ENCODE results near the gene IQGAP1. TPM values are rescaled to one million over a fixed set of nuclear protein-coding genes. Genes with fewer than 3 reads are reported as not detected.

The IQGAP1 gene
- total RNA-seq, 1 donor from 2014 or later = 187 TPM

GRCh38 chr15:90487186-90487585 lies 99.1 kb downstream of the IQGAP1 start:
- no peak for TF ChIP-seq CTCF (conservative IDR thresholded peaks at IDR 0.05; ENCODE audit: low read depth, low read length)
- DNase-seq (ENCODE audit: low read depth) = no peak
- H3K4me3 ChIP-seq (ENCODE audit: low read depth, low read length) = no peak overlapping the region

GRCh38 chr15:90489514-90489913 lies 101.5 kb downstream of the IQGAP1 start:
- H3K4me3 ChIP-seq (ENCODE audit: low read depth, low read length) = no peak overlapping the region
- DNase-seq (ENCODE audit: low read depth) = no peak
- TF ChIP-seq CTCF (conservative IDR thresholded peaks at IDR 0.05; ENCODE audit: low read depth, low read length) = no peak

GRCh38 chr15:90489944-90490343 lies 101.9 kb downstream of the IQGAP1 start:
- TF ChIP-seq CTCF (conservative IDR thresholded peaks at IDR 0.05; ENCODE audit: low read depth, low read length) = no peak
- H3K4me3 ChIP-seq (ENCODE audit: low read depth, low read length) = no peak overlapping the region
- DNase-seq (ENCODE audit: low read depth) = no peak

GRCh38 chr15:90493647-90494046 lies 105.6 kb downstream of the IQGAP1 start:
- no peak overlapping the region for H3K4me3 ChIP-seq (ENCODE audit: low read depth, low read length)
- no peak for DNase-seq (ENCODE audit: low read depth)
- no peak for TF ChIP-seq CTCF (conservative IDR thresholded peaks at IDR 0.05; ENCODE audit: low read depth, low read length)

GRCh38 chr15:90495067-90495466 lies 107.0 kb downstream of the IQGAP1 start:
- TF ChIP-seq CTCF (conservative IDR thresholded peaks at IDR 0.05; ENCODE audit: low read depth, low read length) = no peak
- no peak overlapping the region for H3K4me3 ChIP-seq (ENCODE audit: low read depth, low read length)
- DNase-seq (ENCODE audit: low read depth) = no peak

- DNase-seq (ENCODE audit: low read depth) = no peak
- no peak for TF ChIP-seq CTCF (conservative IDR thresholded peaks at IDR 0.05; ENCODE audit: low read depth, low read length)
- no peak overlapping the region for H3K4me3 ChIP-seq (ENCODE audit: low read depth, low read length)
Measured at GRCh38 chr15:90496791-90497190, 108.7 kb downstream of the IQGAP1 start.

- H3K4me3 ChIP-seq (ENCODE audit: low read depth, low read length) = no peak overlapping the region
- DNase-seq (ENCODE audit: low read depth) = no peak
- no peak for TF ChIP-seq CTCF (conservative IDR thresholded peaks at IDR 0.05; ENCODE audit: low read depth, low read length)
Measured at GRCh38 chr15:90497376-90497775, 109.3 kb downstream of the IQGAP1 start.

All from epithelial cell of proximal tubule (primary cell).